SK-N-SH (cell line): Measurements from ENCODE around the gene SNTG2.

Experiments used
- CHD2 ChIP-seq: fragments of 150-350 bp; IDR thresholded peaks from 2 replicates; pipeline ENCODE4 v1.6.1; 2018; ENCODE audit warnings: low read length; ENCODE audit not compliant: partially characterized antibody
- CTCF ChIP-seq: fragments of 200-600 bp; sonication (generic); IDR thresholded peaks from 2 replicates; pipeline ENCODE4 v1.6.1; 2017; ENCODE audit warnings: antibody characterized with exemption, mild to moderate bottlenecking, moderate library complexity
- NRF1 ChIP-seq: IDR thresholded peaks from 2 replicates; pipeline ENCODE4 v1.6.1; 2012; ENCODE audit warnings: low read depth, mild to moderate bottlenecking, low read length
- RAD21 ChIP-seq: IDR thresholded peaks from 2 replicates; pipeline ENCODE4 v1.6.1; 2012; ENCODE audit warnings: mild to moderate bottlenecking, low read length
- SIN3A ChIP-seq: IDR thresholded peaks from 2 replicates; pipeline ENCODE4 v1.6.1; 2012; ENCODE audit warnings: low read depth, mild to moderate bottlenecking, low read length, moderate library complexity, borderline replicate concordance
- YY1 ChIP-seq: IDR thresholded peaks from 2 replicates; pipeline ENCODE4 v1.4.0; 2012; ENCODE audit warnings: low read depth, mild to moderate bottlenecking

GRCh38 chr2:1069847-1070246, 119.2 kb downstream of the SNTG2 start:
- no peak for TF ChIP-seq NRF1
- no peak for TF ChIP-seq CHD2
- TF ChIP-seq CTCF: no peak
- TF ChIP-seq RAD21: no peak
- no peak for TF ChIP-seq YY1
- TF ChIP-seq SIN3A: no peak
